K562 (cell line): ENCODE results near the gene HSF2. TPM values are rescaled to one million over a fixed set of nuclear protein-coding genes. Genes with fewer than 3 reads are reported as not detected.
A peak's percentile ranks its signal among the peaks of the same experiment; 100 is the strongest.

ENCODE experiments used
- CXXC5 ChIP-seq: fragments of 250-450 bp; sonication (Bioruptor Pico); IDR thresholded peaks from 2 replicates; pipeline ENCODE4 v1.8.0; 2022; ENCODE audit warnings: inconsistent platforms, mild to moderate bottlenecking, moderate library complexity
- GTF2E2 ChIP-seq: fragments of 200-800 bp; sonication (Bioruptor generic); IDR thresholded peaks from 2 replicates; pipeline ENCODE4 v1.6.1; 2016; ENCODE audit warnings: missing genetic modification characterization, missing compliant biosample characterization
- JUNB ChIP-seq: fragments of 450-650 bp; formaldehyde crosslinking; conservative IDR thresholded peaks from 2 replicates; pipeline ENCODE4 v1.4.0; 2020; ENCODE audit warnings: mild to moderate bottlenecking
- KAT7 ChIP-seq: sonication (generic); formaldehyde crosslinking; IDR thresholded peaks from 2 replicates; pipeline ENCODE4 v1.8.0; 2022; ENCODE audit warnings: missing genetic modification reagents, mild to moderate bottlenecking, borderline replicate concordance
- KDM2B ChIP-seq: fragments of 250-450 bp; sonication (Bioruptor Pico); IDR thresholded peaks from 2 replicates; pipeline ENCODE4 v1.8.0; 2021; ENCODE audit warnings: mild to moderate bottlenecking, moderate library complexity
- MAFF ChIP-seq: IDR thresholded peaks from 2 replicates; pipeline ENCODE4 v1.6.1; 2012; ENCODE audit warnings: low read length, improper control_type of control experiment
- MCM5 ChIP-seq: fragments of 450-650 bp; IDR thresholded peaks from 2 replicates; pipeline ENCODE4 v1.6.1; 2016; ENCODE audit warnings: low read depth
- MYBL2 ChIP-seq, 2 experiments: fragments of 450-650 bp in 1 of 2; sonication (generic) in 1 of 2; formaldehyde crosslinking in 1 of 2; IDR thresholded peaks; 2 replicates each; pipeline versions ENCODE4 v1.6.1 to v1.8.1; 2017 to 2022; ENCODE audit warnings: borderline replicate concordance in 1 of 2, inconsistent platforms in 1 of 2, low read depth in 1 of 2, mild to moderate bottlenecking in 1 of 2, missing genetic modification reagents in 1 of 2, moderate library complexity in 1 of 2
- MYC ChIP-seq, 2 experiments: fragments of 250-450 bp in 1 of 2; sonication (Bioruptor Pico) in 1 of 2; IDR thresholded peaks; 2 replicates each; pipeline versions ENCODE4 v1.5.1 to v1.6.1; 2012 to 2021; ENCODE audit warnings: low read depth in 2 of 2, borderline replicate concordance in 1 of 2, improper control_type of control experiment in 1 of 2, low read length in 1 of 2, mild to moderate bottlenecking in 1 of 2, moderate library complexity in 1 of 2
- SAP30 ChIP-seq: fragments of 200-600 bp; sonication (generic); IDR thresholded peaks from 2 replicates; pipeline ENCODE4 v1.6.1; 2012; ENCODE audit warnings: borderline replicate concordance, low read depth, mild to moderate bottlenecking, moderate library complexity, low read length, control low read depth, inconsistent platforms; ENCODE audit not compliant: insufficient read depth, poor library complexity, severe bottlenecking
- THAP12 ChIP-seq: fragments of 250-450 bp; sonication (Bioruptor Pico); IDR thresholded peaks from 2 replicates; pipeline ENCODE4 v1.9.0; 2021; ENCODE audit warnings: mild to moderate bottlenecking, inconsistent platforms
- ZFP36 ChIP-seq: fragments of 150-350 bp; IDR thresholded peaks from 2 replicates; pipeline ENCODE4 v1.6.1; 2018; ENCODE audit warnings: low read length, low read depth; ENCODE audit not compliant: partially characterized antibody
- ZNF174 ChIP-seq: fragments of 250-450 bp; sonication (Bioruptor Pico); IDR thresholded peaks from 2 replicates; pipeline ENCODE4 v1.4.0; 2020; ENCODE audit warnings: mild to moderate bottlenecking
- ZNF3 ChIP-seq: fragments of 250-450 bp; sonication (Bioruptor Pico); IDR thresholded peaks from 2 replicates; pipeline ENCODE4 v1.5.0; 2021; ENCODE audit warnings: mild to moderate bottlenecking, moderate library complexity
- polyA plus RNA-seq, 8 experiments: library from polyadenylated mRNA; depleted of rRNA in 4 of 8; stranded (reverse) in 5 of 8; unstranded in 3 of 8; fragments of >200 nt; fragmentation: Nextera tagmentation in 2 of 8; fragmentation: Illumina TruSeq in 1 of 8; extraction: Ambion mirVana in 2 of 8; extraction: Trizol in 1 of 8; gene quantifications; 2 replicates each; pipeline versions ENCODE4 v1.2.1 to v1.2.3, GENCODE V29; 2011 to 2014; ENCODE audit warnings: inconsistent platforms in 1 of 8, missing spikeins in 1 of 8
- total RNA-seq, 7 experiments: library from RNA; depleted of rRNA in 6 of 7; stranded (reverse); fragments of >200 nt in 6 of 7; fragmentation: Illumina TruSeq in 2 of 7; extraction: Trizol in 2 of 7; gene quantifications; 2 replicates each; pipeline versions ENCODE4 v1.2.1 to v1.2.3, GENCODE V29; 2011 to 2021; ENCODE audit warnings: low replicate concordance in 1 of 7
- TF ChIP-seq, protein P1 (sequence below): fragments of 200-800 bp; sonication (Bioruptor generic); IDR thresholded peaks from 2 replicates; pipeline ENCODE4 v1.6.1; 2017; ENCODE audit warnings: missing genetic modification characterization, missing compliant biosample characterization

Gene HSF2
- total and polyA plus RNA-seq, 9 of the 15 experiments (the other 6 are each of a cell fraction or from before 2014, with no cell fraction given), result 19.1 to 73.1 (median 29.2) TPM

- TF ChIP-seq MYBL2 (IDR thresholded peaks at IDR 0.05; ENCODE audit: low read depth) (no peak), MYBL2 (CRISPR knock-in tag; IDR thresholded peaks at IDR 0.05; ENCODE audit: borderline replicate concordance) (no peak), MYC (IDR thresholded peaks at IDR 0.05; ENCODE audit: low read depth, low read length) (no peak), MYC (CRISPR knock-in tag; IDR thresholded peaks at IDR 0.05; ENCODE audit: borderline replicate concordance, low read depth) (no peak), ZNF174 (CRISPR knock-in tag) (no peak), MCM5 (no peak), ZFP36 (no peak), SAP30 (no peak), GTF2E2 (tag) (no peak), CXXC5 (CRISPR knock-in tag) (peak; percentile 25; the same call in 1 of the 2 replicates), MAFF (no peak), THAP12 (CRISPR knock-in tag) (no peak), JUNB (no peak), KDM2B (CRISPR knock-in tag) (no peak), KAT7 (CRISPR knock-in tag) (no peak), ZNF3 (CRISPR knock-in tag) (no peak)
- TF ChIP-seq, protein P1, sequence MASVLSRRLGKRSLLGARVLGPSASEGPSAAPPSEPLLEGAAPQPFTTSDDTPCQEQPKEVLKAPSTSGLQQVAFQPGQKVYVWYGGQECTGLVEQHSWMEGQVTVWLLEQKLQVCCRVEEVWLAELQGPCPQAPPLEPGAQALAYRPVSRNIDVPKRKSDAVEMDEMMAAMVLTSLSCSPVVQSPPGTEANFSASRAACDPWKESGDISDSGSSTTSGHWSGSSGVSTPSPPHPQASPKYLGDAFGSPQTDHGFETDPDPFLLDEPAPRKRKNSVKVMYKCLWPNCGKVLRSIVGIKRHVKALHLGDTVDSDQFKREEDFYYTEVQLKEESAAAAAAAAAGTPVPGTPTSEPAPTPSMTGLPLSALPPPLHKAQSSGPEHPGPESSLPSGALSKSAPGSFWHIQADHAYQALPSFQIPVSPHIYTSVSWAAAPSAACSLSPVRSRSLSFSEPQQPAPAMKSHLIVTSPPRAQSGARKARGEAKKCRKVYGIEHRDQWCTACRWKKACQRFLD (CRISPR knock-in tag), result no peak
These were observed 8.3 kb downstream of the HSF2 start (continued) for GRCh38 chr6:122407712-122408111.
